K562 (cell line): ENCODE results near the gene TNIK.

ENCODE experiments used
- FOS ChIP-seq: IDR thresholded peaks from 3 replicates; pipeline ENCODE4 v1.6.1; 2011; ENCODE audit not compliant: insufficient read length; ENCODE audit errors: extremely low read depth
- NBN ChIP-seq: fragments of 450-650 bp; IDR thresholded peaks from 2 replicates; pipeline ENCODE4 v1.6.1; 2016; ENCODE audit warnings: low read depth, mild to moderate bottlenecking
- NFYB ChIP-seq: IDR thresholded peaks from 2 replicates; pipeline ENCODE4 v1.6.1; 2011; ENCODE audit warnings: mild to moderate bottlenecking, moderate library complexity; ENCODE audit not compliant: insufficient read length; ENCODE audit errors: extremely low read depth
- PML ChIP-seq: IDR thresholded peaks from 2 replicates; pipeline ENCODE4 v1.6.1; 2012; ENCODE audit warnings: low read length, inconsistent platforms
- XRCC5 ChIP-seq: fragments of 200-400 bp; formaldehyde crosslinking; IDR thresholded peaks from 2 replicates; pipeline ENCODE4 v1.6.1; 2017; ENCODE audit warnings: low read depth, mild to moderate bottlenecking, low read length
- ZFX ChIP-seq: sonication (generic); formaldehyde crosslinking; IDR thresholded peaks from 2 replicates; pipeline ENCODE4 v1.8.0; 2022; ENCODE audit warnings: mild to moderate bottlenecking, missing genetic modification reagents, moderate library complexity
- ZNF395 ChIP-seq: fragments of 200-800 bp; sonication (Bioruptor generic); IDR thresholded peaks from 2 replicates; pipeline ENCODE4 v1.6.1; 2017; ENCODE audit warnings: missing genetic modification characterization, missing compliant biosample characterization
- ZNF77 ChIP-seq: fragments of 250-450 bp; sonication (Bioruptor Pico); IDR thresholded peaks from 2 replicates; pipeline ENCODE4 v1.5.0; 2020
- TF ChIP-seq, protein P1 (sequence below), 3 experiments: IDR thresholded peaks in 2 of 3; conservative IDR thresholded peaks in 1 of 3; 2 replicates each; pipeline ENCODE4 v1.5.1; 2011 to 2012; ENCODE audit warnings: low read length in 3 of 3, mild to moderate bottlenecking in 3 of 3, control low read depth in 2 of 3, improper control_type of control experiment in 1 of 3, inconsistent platforms in 1 of 3, low read depth in 1 of 3, mixed read lengths in 1 of 3, moderate library complexity in 1 of 3; ENCODE audit not compliant: insufficient read depth in 2 of 3

DNA sequence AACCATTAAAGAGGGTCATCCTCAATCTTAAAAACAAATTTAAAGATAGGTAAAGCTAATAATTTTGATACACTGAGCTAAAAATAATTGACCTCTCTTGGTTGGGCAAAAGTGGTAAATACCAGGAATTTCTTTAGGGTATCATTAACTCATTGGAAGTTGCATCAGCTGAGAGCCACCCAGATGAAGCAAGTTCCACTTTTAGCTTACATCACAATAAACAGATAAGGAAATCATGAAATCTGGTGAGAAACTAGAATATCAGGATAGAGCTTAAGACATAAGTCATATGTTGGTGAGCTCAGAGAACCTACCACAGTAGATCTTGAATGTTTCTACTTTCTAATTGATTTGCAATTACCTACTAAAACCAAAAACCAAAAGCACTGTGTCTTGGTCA, 336.3 kb downstream of the TNIK start:
- TF ChIP-seq ZNF77 (CRISPR knock-in tag) = no peak
- TF ChIP-seq FOS = no peak
- no peak for TF ChIP-seq NBN
- TF ChIP-seq ZFX (CRISPR knock-in tag) = no peak
- TF ChIP-seq PML = no peak
- TF ChIP-seq XRCC5 = no peak
- TF ChIP-seq, protein P1, sequence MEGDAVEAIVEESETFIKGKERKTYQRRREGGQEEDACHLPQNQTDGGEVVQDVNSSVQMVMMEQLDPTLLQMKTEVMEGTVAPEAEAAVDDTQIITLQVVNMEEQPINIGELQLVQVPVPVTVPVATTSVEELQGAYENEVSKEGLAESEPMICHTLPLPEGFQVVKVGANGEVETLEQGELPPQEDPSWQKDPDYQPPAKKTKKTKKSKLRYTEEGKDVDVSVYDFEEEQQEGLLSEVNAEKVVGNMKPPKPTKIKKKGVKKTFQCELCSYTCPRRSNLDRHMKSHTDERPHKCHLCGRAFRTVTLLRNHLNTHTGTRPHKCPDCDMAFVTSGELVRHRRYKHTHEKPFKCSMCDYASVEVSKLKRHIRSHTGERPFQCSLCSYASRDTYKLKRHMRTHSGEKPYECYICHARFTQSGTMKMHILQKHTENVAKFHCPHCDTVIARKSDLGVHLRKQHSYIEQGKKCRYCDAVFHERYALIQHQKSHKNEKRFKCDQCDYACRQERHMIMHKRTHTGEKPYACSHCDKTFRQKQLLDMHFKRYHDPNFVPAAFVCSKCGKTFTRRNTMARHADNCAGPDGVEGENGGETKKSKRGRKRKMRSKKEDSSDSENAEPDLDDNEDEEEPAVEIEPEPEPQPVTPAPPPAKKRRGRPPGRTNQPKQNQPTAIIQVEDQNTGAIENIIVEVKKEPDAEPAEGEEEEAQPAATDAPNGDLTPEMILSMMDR (IDR thresholded peaks at IDR 0.05 in 2 of 3, conservative IDR thresholded peaks at IDR 0.05 in 1 of 3; ENCODE audit: insufficient read depth in 2 of 3, low read depth in 1 of 3, low read length in 3 of 3) = no peak
- no peak for TF ChIP-seq NFYB
- no peak for TF ChIP-seq ZNF395 (CRISPR knock-in tag)
